Measurements from ENCODE around the gene DNAJC3. TPM values are rescaled to one million over a fixed set of nuclear protein-coding genes. Genes with fewer than 3 reads are reported as not detected.
A peak's percentile ranks its signal among the peaks of the same experiment; 100 is the strongest.

Gene DNAJC3
- total and polyA plus RNA-seq, 2 of the 8 experiments (the other 6 are each of a cell fraction or from before 2014, with no cell fraction given), result 4.3 to 24.1 TPM

GRCh38 chr13:95644601-95645052 lies 32.3 kb upstream of the DNAJC3 start, which contains the start of gene DZIP1 (continued):
- TF ChIP-seq SIN3A (conservative IDR thresholded peaks at IDR 0.05 in 1 of 2, IDR thresholded peaks at IDR 0.05 in 1 of 2; ENCODE audit: low read depth in 1 of 2, low read length in 2 of 2) (no peak), MAX (IDR thresholded peaks at IDR 0.05) (peak; percentile 96), POLR2AphosphoS5 (IDR thresholded peaks at IDR 0.05; ENCODE audit: low read depth, low read length) (no peak; the same call in 1 of the 2 replicates), TEAD4 (IDR thresholded peaks at IDR 0.05; ENCODE audit: low read depth, low read length) (no peak), JUND (IDR thresholded peaks at IDR 0.05; ENCODE audit: low read length) (no peak), EP300 (IDR thresholded peaks at IDR 0.05; ENCODE audit: borderline replicate concordance in 1 of 2, low read depth in 2 of 2, low read length in 2 of 2) (no peak), POU5F1 (IDR thresholded peaks at IDR 0.05; ENCODE audit: low read depth, low read length) (no peak), GABPA (IDR thresholded peaks at IDR 0.05; ENCODE audit: borderline replicate concordance, insufficient read depth, low read length) (no peak), TAF7 (optimal IDR thresholded peaks at IDR 0.05; ENCODE audit: borderline replicate concordance, low read depth, low read length) (peak; percentile 46), SP1 (IDR thresholded peaks at IDR 0.05; ENCODE audit: low read depth, low read length) (no peak), TAF1 (IDR thresholded peaks at IDR 0.05; ENCODE audit: low read depth, low read length) (peak; percentile 88), SIRT6 (IDR thresholded peaks at IDR 0.05; ENCODE audit: low read length) (no peak), KDM1A (IDR thresholded peaks at IDR 0.05; ENCODE audit: borderline replicate concordance, low read length) (no peak), HDAC2 (IDR thresholded peaks at IDR 0.05; ENCODE audit: borderline replicate concordance in 1 of 2, low read depth in 2 of 2, low read length in 2 of 2) (no peak), USF2 (IDR thresholded peaks at IDR 0.05; ENCODE audit: low read length) (peak; percentile 79), CBX8 (IDR thresholded peaks at IDR 0.05; ENCODE audit: borderline replicate concordance, low read depth, low read length) (no peak), TBP (IDR thresholded peaks at IDR 0.05; ENCODE audit: low read depth, low read length) (peak; percentile 85), ATF2 (IDR thresholded peaks at IDR 0.05; ENCODE audit: low read length) (no peak), POLR2A (IDR thresholded peaks at IDR 0.05; ENCODE audit: control extremely low read depth in 1 of 2, low read depth in 2 of 2, low read length in 2 of 2) (peak in 1 of 2 experiments; percentile 68; a peak in 2 of 3 replicates)
